ENCODE data around the gene THTPA. TPM values are rescaled to one million over a fixed set of nuclear protein-coding genes. Genes with fewer than 3 reads are reported as not detected.

The THTPA gene
- polyA plus RNA-seq, 3 donors: 15.3 to 18.2 (median 17.0) TPM

- no peak overlapping the region for H3K4me2 ChIP-seq (replicated peaks; ENCODE audit: extremely low read depth, low read length, poor library complexity, severe bottlenecking)
- intact Hi-C loops (cut with micrococcal nuclease): loop anchor here in 1 of 2 donors (10.0 kb wide), 1 partner anchor 245 kb away; the partner anchor contains the start of gene PABPN1
Measured at GRCh38 chr14:23569443-23570151, 13.5 kb downstream of the THTPA start.

More at GRCh38 chr14:23569443-23570151, 13.5 kb downstream of the THTPA start:
- 83% methylated on average over 4 of the region's 7 CpGs for WGBS (ENCODE audit: insufficient coverage)
- no peak for TF ChIP-seq CTCF (IDR thresholded peaks at IDR 0.05)
- no peak overlapping the region for H3K4me3 Mint-ChIP-seq
- H3K9ac ChIP-seq (ENCODE audit: insufficient read depth, low read length, poor library complexity, severe bottlenecking): no peak overlapping the region
- no peaks in the 10 kb centered on the region for H3K9me3 ChIP-seq (replicated peaks in 1 of 2; ENCODE audit: control insufficient read depth in 1 of 2, insufficient read depth in 1 of 2, low read length in 2 of 2)
- H3K27me3 ChIP-seq (ENCODE audit: control insufficient read depth in 2 of 2, insufficient read depth in 2 of 2, low read length in 2 of 2): no peaks in the 10 kb centered on the region
- H3K27ac Mint-ChIP-seq: peak overlapping the region in 2 of 7 donors; percentile 2 to 91
- H3K27me3 Mint-ChIP-seq (ENCODE audit: low read depth in 3 of 3): peaks cover 0 to 6% (median 0%) of the 10 kb centered on the region in 3 donors
- H3K4me1 Mint-ChIP-seq: peaks cover 63% of the 10 kb centered on the region
- no peak overlapping the region for H2AFZ ChIP-seq (ENCODE audit: insufficient read depth, low read depth, low read length, poor library complexity, severe bottlenecking)
- H3K36me3 Mint-ChIP-seq: peaks cover 12 to 18% of the 10 kb centered on the region in 2 donors
- no peak overlapping the region for H3K27ac ChIP-seq (ENCODE audit: low read depth in 1 of 2, low read length in 2 of 2)
- H3K4me1 ChIP-seq (ENCODE audit: control insufficient read depth in 1 of 2, insufficient read depth in 2 of 2, low read length in 2 of 2): peaks cover 60 to 78% of the 10 kb centered on the region in 2 donors
- peaks cover 15% of the 10 kb centered on the region for H3K79me2 ChIP-seq (ENCODE audit: insufficient read depth, low read length)
- peaks cover 14 to 16% of the 10 kb centered on the region in 2 donors for H3K36me3 ChIP-seq (replicated peaks in 1 of 2; ENCODE audit: control insufficient read depth in 1 of 2, insufficient read depth in 2 of 2, low read length in 2 of 2)
- peaks cover 0 to 5% (median 0%) of the 10 kb centered on the region in 7 donors for H3K9me3 Mint-ChIP-seq
- DNase-seq: no peak
- peaks cover 8% of the 10 kb centered on the region for H4K20me1 ChIP-seq (ENCODE audit: insufficient read depth, low read length)
- no peak overlapping the region for H3K4me3 ChIP-seq (replicated peaks in 1 of 3; ENCODE audit: low read depth in 2 of 3, low read length in 3 of 3)
